Gastrocnemius medialis (tissue), 4 donors: ENCODE data around the gene PALM3. TPM values are rescaled to one million over a fixed set of nuclear protein-coding genes. Genes with fewer than 3 reads are reported as not detected.

Source experiments
- ATAC-seq, 2 donors: fragments of 150-250 bp; one replicate each; pipeline ENCODE4 v1.9.1; 2016
- DNase-seq, 2 donors: peaks; one replicate each; pipeline ENCODE4 v3.0.0-alpha.2; 2019
- H3K27ac ChIP-seq, 4 donors: fragments of 200-600 bp; sonication (generic); 1 replicate in 1 of 4; 2 replicates in 3 of 4; pipeline ENCODE4 v1.5.1; 2016 to 2018; ENCODE audit warnings: mild to moderate bottlenecking in 2 of 4, moderate library complexity in 1 of 4
- H3K27me3 ChIP-seq, 3 donors: fragments of 200-600 bp; sonication (generic) in 2 of 3; 1 replicate in 1 of 3; 2 replicates in 2 of 3; pipeline versions ENCODE4 v1.5.1 to v1.6.0; 2016 to 2019; ENCODE audit warnings: mild to moderate bottlenecking in 1 of 3, moderate library complexity in 1 of 3
- H3K36me3 ChIP-seq, 2 donors: fragments of 200-600 bp; sonication (generic) in 1 of 2; one replicate each; pipeline ENCODE4 v1.5.1; 2017 to 2018
- H3K4me1 ChIP-seq, 2 donors: fragments of 200-600 bp; sonication (generic) in 1 of 2; one replicate each; pipeline ENCODE4 v1.5.1; 2016 to 2017; ENCODE audit warnings: mild to moderate bottlenecking in 2 of 2
- H3K4me3 ChIP-seq, 4 donors: fragments of 200-600 bp; sonication (generic) in 3 of 4; 1 replicate in 1 of 4; 2 replicates in 3 of 4; pipeline ENCODE4 v1.5.1; 2016 to 2019; ENCODE audit warnings: mild to moderate bottlenecking in 2 of 4
- H3K9me3 ChIP-seq, 3 donors: fragments of 200-600 bp; sonication (generic) in 2 of 3; 1 replicate in 1 of 3; 2 replicates in 2 of 3; pipeline ENCODE4 v1.5.1; 2016 to 2019
- POLR2A ChIP-seq, 2 donors: fragments of 450-650 bp; IDR thresholded peaks; one replicate each; pipeline ENCODE4 v1.6.1; 2017; ENCODE audit warnings: antibody characterized with exemption in 2 of 2, mild to moderate bottlenecking in 2 of 2, moderate library complexity in 2 of 2
- in situ Hi-C, 4 donors: fragments of 200-750 bp; cut with MboI; loops; one replicate each; pipeline versions ENCODE4 v1.15.0 to v1.8.0; 2017; ENCODE audit warnings: low sequenced_read_pairs in 4 of 4
- intact Hi-C: fragments of 100-400 bp; cut with DNase I; formaldehyde crosslinking; loops from one replicate; pipeline ENCODE4 v1.15.1; 2023; ENCODE audit warnings: low total_unique reads
- total RNA-seq, 4 donors: library from RNA; depleted of rRNA; stranded (reverse); fragments of >200 nt; gene quantifications; one replicate each; pipeline versions ENCODE4 v1.1.0 to v1.2.3, GENCODE V29; 2016
- TF ChIP-seq, protein P1 (sequence below), 5 experiments: fragments of 450-650 bp in 3 of 5; fragments of 200-600 bp in 2 of 5; sonication (generic) in 2 of 5; IDR thresholded peaks in 4 of 5; conservative IDR thresholded peaks in 1 of 5; 1 replicate in 4 of 5; 2 replicates in 1 of 5; pipeline ENCODE4 v1.5.1; 2016 to 2019; ENCODE audit warnings: antibody characterized with exemption in 5 of 5, mild to moderate bottlenecking in 3 of 5, moderate library complexity in 3 of 5

PALM3 gene
- total RNA-seq, 4 donors from 2014 or later, result not detected

- Histone ChIP-seq H3K9me3 (no peaks in the 10 kb centered on the region), H3K4me3 (no peak overlapping the region), H3K27me3 (peaks cover 20 to 34% (median 29%) of the 10 kb centered on the region in 3 donors), H3K36me3 (no peaks in the 10 kb centered on the region), H3K4me1 (peaks cover 0 to 4% of the 10 kb centered on the region in 2 donors), H3K27ac (no peak overlapping the region)
- TF ChIP-seq, protein P1, sequence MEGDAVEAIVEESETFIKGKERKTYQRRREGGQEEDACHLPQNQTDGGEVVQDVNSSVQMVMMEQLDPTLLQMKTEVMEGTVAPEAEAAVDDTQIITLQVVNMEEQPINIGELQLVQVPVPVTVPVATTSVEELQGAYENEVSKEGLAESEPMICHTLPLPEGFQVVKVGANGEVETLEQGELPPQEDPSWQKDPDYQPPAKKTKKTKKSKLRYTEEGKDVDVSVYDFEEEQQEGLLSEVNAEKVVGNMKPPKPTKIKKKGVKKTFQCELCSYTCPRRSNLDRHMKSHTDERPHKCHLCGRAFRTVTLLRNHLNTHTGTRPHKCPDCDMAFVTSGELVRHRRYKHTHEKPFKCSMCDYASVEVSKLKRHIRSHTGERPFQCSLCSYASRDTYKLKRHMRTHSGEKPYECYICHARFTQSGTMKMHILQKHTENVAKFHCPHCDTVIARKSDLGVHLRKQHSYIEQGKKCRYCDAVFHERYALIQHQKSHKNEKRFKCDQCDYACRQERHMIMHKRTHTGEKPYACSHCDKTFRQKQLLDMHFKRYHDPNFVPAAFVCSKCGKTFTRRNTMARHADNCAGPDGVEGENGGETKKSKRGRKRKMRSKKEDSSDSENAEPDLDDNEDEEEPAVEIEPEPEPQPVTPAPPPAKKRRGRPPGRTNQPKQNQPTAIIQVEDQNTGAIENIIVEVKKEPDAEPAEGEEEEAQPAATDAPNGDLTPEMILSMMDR (IDR thresholded peaks at IDR 0.05 in 4 of 5, conservative IDR thresholded peaks at IDR 0.05 in 1 of 5), result no peak
- no peak for TF ChIP-seq POLR2A (IDR thresholded peaks at IDR 0.05)
- ATAC-seq (no peak), DNase-seq (no peak)
- intact Hi-C loops, result no loop called here
- in situ Hi-C loops, result loop anchor here (10.0 to 25.0 kb wide), 3 partner anchors 160 to 467 kb away; no protein-coding TSS in a partner anchor
These were observed 7.2 kb downstream of the PALM3 start for GRCh38 chr19:14054721-14055120.

DNA sequence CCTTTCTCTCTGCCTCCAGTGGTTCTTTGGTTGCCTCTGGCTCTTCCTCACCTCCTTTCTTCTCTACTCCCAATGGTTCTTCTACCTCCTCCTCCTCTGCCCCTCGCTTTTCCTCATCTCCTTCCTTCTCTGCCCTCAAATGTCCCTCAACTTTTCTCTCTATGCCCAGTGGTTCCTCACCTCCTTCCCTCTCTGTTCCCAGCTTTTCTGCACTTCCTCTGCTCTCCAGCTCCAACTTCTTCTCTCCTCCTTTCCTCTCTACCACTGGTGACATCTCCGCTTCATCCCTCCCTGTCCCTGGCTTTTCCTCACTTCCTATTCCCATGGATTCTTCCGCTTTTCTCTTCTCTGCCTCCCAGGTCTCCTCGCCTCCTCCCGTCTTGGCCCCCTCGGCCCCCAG lies 7.8 kb downstream of the PALM3 start:
- no peak overlapping the region for H3K4me3 ChIP-seq
- TF ChIP-seq, protein P1 (IDR thresholded peaks at IDR 0.05 in 4 of 5, conservative IDR thresholded peaks at IDR 0.05 in 1 of 5), result no peak
- TF ChIP-seq POLR2A (IDR thresholded peaks at IDR 0.05), result no peak
- peaks cover 15 to 27% (median 23%) of the 10 kb centered on the region in 3 donors for H3K27me3 ChIP-seq
- H3K27ac ChIP-seq, result no peak overlapping the region
- no peaks in the 10 kb centered on the region for H3K36me3 ChIP-seq
- intact Hi-C loops, result no loop called here
- no peak for DNase-seq
- in situ Hi-C loops, result loop anchor here (10.0 to 25.0 kb wide), 3 partner anchors 159 to 467 kb away; no protein-coding TSS in a partner anchor
- no peaks in the 10 kb centered on the region for H3K9me3 ChIP-seq
- peaks cover 0 to 4% of the 10 kb centered on the region in 2 donors for H3K4me1 ChIP-seq
- no peak for ATAC-seq

- Histone ChIP-seq H3K27me3 (peaks cover 9 to 21% (median 17%) of the 10 kb centered on the region in 3 donors), H3K4me1 (no peaks in the 10 kb centered on the region), H3K4me3 (no peak overlapping the region), H3K36me3 (no peaks in the 10 kb centered on the region), H3K27ac (no peak overlapping the region), H3K9me3 (no peaks in the 10 kb centered on the region)
- intact Hi-C loops, result no loop called here
- TF ChIP-seq, protein P1 (IDR thresholded peaks at IDR 0.05 in 4 of 5, conservative IDR thresholded peaks at IDR 0.05 in 1 of 5), result no peak
- no peak for TF ChIP-seq POLR2A (IDR thresholded peaks at IDR 0.05)
- DNase-seq, result no peak
- in situ Hi-C loops, result loop anchor here (10.0 to 25.0 kb wide), 3 partner anchors 159 to 466 kb away; no protein-coding TSS in a partner anchor
- no peak for ATAC-seq
These were observed 8.4 kb downstream of the PALM3 start for GRCh38 chr19:14053500-14053899.

GRCh38 chr19:14053032-14053431 lies 8.8 kb downstream of the PALM3 start:
- in situ Hi-C loops, result loop anchor here (10.0 to 25.0 kb wide), 3 partner anchors 158 to 466 kb away; no protein-coding TSS in a partner anchor
- no peak overlapping the region for H3K27ac ChIP-seq
- DNase-seq (no peak), ATAC-seq (no peak)
- H3K4me1 ChIP-seq, result no peaks in the 10 kb centered on the region
- TF ChIP-seq, protein P1 (IDR thresholded peaks at IDR 0.05 in 4 of 5, conservative IDR thresholded peaks at IDR 0.05 in 1 of 5), result no peak
- no peak for TF ChIP-seq POLR2A (IDR thresholded peaks at IDR 0.05)
- H3K9me3 ChIP-seq, result no peaks in the 10 kb centered on the region
- H3K36me3 ChIP-seq, result no peaks in the 10 kb centered on the region
- H3K27me3 ChIP-seq, result peaks cover 4 to 17% (median 12%) of the 10 kb centered on the region in 3 donors
- intact Hi-C loops, result no loop called here
- no peak overlapping the region for H3K4me3 ChIP-seq

DNA sequence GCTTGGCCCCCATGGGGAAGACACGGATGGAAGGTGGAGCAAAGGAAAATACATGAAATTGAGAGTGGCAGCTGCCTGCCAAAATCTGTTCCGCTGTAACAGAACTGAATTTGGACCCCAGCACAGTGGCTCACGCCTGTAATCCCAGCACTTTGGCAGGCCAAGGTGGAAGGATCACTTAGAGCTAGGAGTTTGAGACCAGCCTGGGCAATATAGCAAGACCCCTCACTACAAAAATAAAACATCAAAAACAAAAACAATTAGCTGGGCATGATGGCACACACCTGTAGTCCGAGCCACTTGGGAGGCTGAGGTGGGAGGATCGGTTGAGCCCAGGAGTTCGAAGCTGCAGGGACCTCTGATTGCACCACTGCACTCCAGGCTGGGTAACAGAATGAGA lies 9.4 kb downstream of the PALM3 start:
- Histone ChIP-seq H3K4me3 (no peak overlapping the region), H3K4me1 (no peaks in the 10 kb centered on the region), H3K36me3 (no peaks in the 10 kb centered on the region), H3K27me3 (peaks cover 0 to 11% (median 7%) of the 10 kb centered on the region in 3 donors), H3K27ac (no peak overlapping the region), H3K9me3 (no peaks in the 10 kb centered on the region)
- no peak for ATAC-seq
- intact Hi-C loops (no loop called here), in situ Hi-C loops (loop anchor here (10.0 to 25.0 kb wide), 3 partner anchors 158 to 465 kb away; no protein-coding TSS in a partner anchor)
- TF ChIP-seq, protein P1 (IDR thresholded peaks at IDR 0.05 in 4 of 5, conservative IDR thresholded peaks at IDR 0.05 in 1 of 5), result no peak
- no peak for TF ChIP-seq POLR2A (IDR thresholded peaks at IDR 0.05)
- DNase-seq, result no peak
